Stimulated activated CD4-positive, alpha-beta T cell treated with anti-CD3 and anti-CD28 coated beads, Interleukin-15, amount 100 ng/mL, for 1 hour (primary cell): Measurements from ENCODE around the gene ADGRA3.
"Not testable (repeated sequence)": the region's sequence is repeated elsewhere in the genome, so short reads cannot be mapped to it uniquely, and the experiment has no call there.

Source experiments
- DNase-seq, 2 donors: peaks; one replicate each; pipeline ENCODE4 v3.0.0-alpha.2; 2020; ENCODE audit warnings: low read depth in 1 of 2, low spot score in 1 of 2

ADGRA3 gene

GRCh38 chr4:22384154-22384553 is 131.7 kb downstream of the ADGRA3 start:
- DNase-seq = no peak

GRCh38 chr4:22382216-22382615 is 133.7 kb downstream of the ADGRA3 start:
- not testable (repeated sequence) for DNase-seq

GRCh38 chr4:22372986-22373385 is 142.9 kb downstream of the ADGRA3 start:
- DNase-seq = no peak

GRCh38 chr4:22369901-22370562 is 145.8 kb downstream of the ADGRA3 start:
- no peak for DNase-seq

- no peak for DNase-seq
These were observed 152.1 kb downstream of the ADGRA3 start for GRCh38 chr4:22363787-22364186.

- no peak for DNase-seq
These were observed 152.8 kb downstream of the ADGRA3 start for GRCh38 chr4:22363036-22363435.

DNA sequence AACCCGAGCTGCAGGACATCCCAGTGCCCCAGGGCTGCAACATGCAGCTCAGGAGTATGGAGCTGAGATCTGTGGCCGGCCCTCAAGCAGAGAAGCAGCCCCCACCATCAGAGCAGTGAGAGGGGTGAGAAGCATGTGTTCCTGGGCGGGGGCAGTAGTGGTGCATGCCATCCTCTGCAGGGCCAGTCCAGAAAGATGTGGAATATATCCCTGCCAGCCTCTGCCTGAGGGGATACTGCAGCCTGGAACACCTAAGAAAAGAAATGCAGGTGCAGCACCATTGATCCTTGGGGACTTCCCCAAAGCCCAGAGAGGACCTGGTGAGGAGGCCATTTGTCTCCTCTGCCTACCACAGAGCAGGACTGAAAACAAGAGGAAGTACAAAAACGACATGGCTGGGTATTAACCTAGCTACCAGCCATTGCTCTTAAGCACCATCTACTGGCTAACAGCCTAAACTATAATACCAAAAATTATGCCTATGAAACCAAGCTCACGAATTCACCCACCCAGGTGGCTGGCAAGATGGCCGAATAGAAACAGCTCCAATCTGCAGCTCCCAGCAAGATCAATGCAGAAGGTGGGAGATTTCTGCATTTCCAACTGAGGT is 158.8 kb downstream of the ADGRA3 start:
- no peak for DNase-seq

DNA sequence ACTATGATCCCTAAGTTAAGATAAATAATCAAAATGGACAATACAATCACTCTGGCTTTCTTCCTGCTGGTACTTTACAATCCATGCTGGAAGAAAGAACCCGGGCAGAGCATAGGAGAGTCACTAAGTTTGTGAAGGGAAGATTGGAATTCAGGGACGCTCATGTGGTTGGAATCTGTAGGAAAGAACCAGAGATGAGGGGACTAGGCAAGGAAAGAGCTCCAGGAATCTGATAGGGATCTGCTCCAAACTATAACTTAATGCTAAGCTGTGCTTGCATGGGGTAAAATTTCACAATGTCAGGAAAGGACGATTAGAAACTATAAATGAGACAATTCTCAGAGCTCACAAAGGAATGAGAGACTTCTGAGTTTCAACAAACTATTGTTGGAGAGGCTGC is 167.5 kb downstream of the ADGRA3 start:
- DNase-seq = no peak

GRCh38 chr4:22345678-22346077 is 170.2 kb downstream of the ADGRA3 start:
- DNase-seq = no peak

GRCh38 chr4:22345055-22345454 is 170.8 kb downstream of the ADGRA3 start:
- DNase-seq = no peak

- no peak for DNase-seq
These were observed 172.3 kb downstream of the ADGRA3 start for GRCh38 chr4:22343606-22344005.

GRCh38 chr4:22339491-22339890 is 176.4 kb downstream of the ADGRA3 start:
- no peak for DNase-seq

GRCh38 chr4:22338796-22339195 is 177.1 kb downstream of the ADGRA3 start:
- no peak for DNase-seq
